H9 (cell line): ENCODE data around the gene HNF4A. TPM values are rescaled to one million over a fixed set of nuclear protein-coding genes. Genes with fewer than 3 reads are reported as not detected.
A peak's percentile ranks its signal among the peaks of the same experiment; 100 is the strongest.

ENCODE experiments used
- DNase-seq: peaks from one replicate; pipeline ENCODE4 v3.0.0-alpha.2; 2017
- H2AFZ ChIP-seq: one replicate; pipeline ENCODE4 v1.6.1; 2013; ENCODE audit warnings: mild to moderate bottlenecking, low read length, control low read depth, moderate library complexity
- H2AK5ac ChIP-seq: 2 replicates; pipeline ENCODE4 v1.6.1; 2013; ENCODE audit warnings: low read length, control low read depth, mixed read lengths; ENCODE audit not compliant: insufficient read length
- H2BK120ac ChIP-seq: one replicate; pipeline ENCODE4 v1.6.1; 2013; ENCODE audit warnings: low read depth, mild to moderate bottlenecking, low read length, control low read depth, inconsistent platforms; ENCODE audit not compliant: poor library complexity, severe bottlenecking
- H2BK12ac ChIP-seq: 2 replicates; pipeline ENCODE4 v1.6.1; 2013; ENCODE audit warnings: low read length, control low read depth, mixed read lengths, low read depth; ENCODE audit not compliant: insufficient read length
- H2BK15ac ChIP-seq: 2 replicates; pipeline ENCODE4 v1.6.1; 2013; ENCODE audit warnings: low read depth, low read length, control low read depth
- H2BK20ac ChIP-seq: one replicate; pipeline ENCODE4 v1.6.1; 2013; ENCODE audit warnings: low read depth, mild to moderate bottlenecking, low read length, control low read depth, inconsistent platforms; ENCODE audit not compliant: poor library complexity, severe bottlenecking
- H2BK5ac ChIP-seq: 2 replicates; pipeline ENCODE4 v1.6.1; 2013; ENCODE audit warnings: low read length, control low read depth, mixed read lengths; ENCODE audit not compliant: insufficient read length
- H3K14ac ChIP-seq: 2 replicates; pipeline ENCODE4 v1.6.1; 2013; ENCODE audit warnings: low read length, control low read depth; ENCODE audit not compliant: insufficient read depth
- H3K18ac ChIP-seq: 2 replicates; pipeline ENCODE4 v1.6.1; 2013; ENCODE audit warnings: low read depth, mild to moderate bottlenecking, mixed read lengths, low read length, control low read depth; ENCODE audit not compliant: insufficient read length
- H3K23ac ChIP-seq: 2 replicates; pipeline ENCODE4 v1.6.1; 2013; ENCODE audit warnings: low read length, control low read depth, mixed read lengths, low read depth; ENCODE audit not compliant: insufficient read length
- H3K23me2 ChIP-seq: 2 replicates; pipeline ENCODE4 v1.6.1; 2013; ENCODE audit warnings: low read depth, mild to moderate bottlenecking, mixed read lengths, low read length, control low read depth; ENCODE audit not compliant: insufficient read length, poor library complexity, severe bottlenecking
- H3K27ac ChIP-seq: 2 replicates; pipeline ENCODE4 v1.5.1; 2013; ENCODE audit warnings: low read length, control low read depth, mixed read lengths, low read depth; ENCODE audit not compliant: insufficient read length
- H3K27me3 ChIP-seq: 2 replicates; pipeline ENCODE4 v1.6.1; 2013; ENCODE audit warnings: low read length, control low read depth, inconsistent platforms; ENCODE audit not compliant: insufficient read depth
- H3K4ac ChIP-seq: 2 replicates; pipeline ENCODE4 v1.6.1; 2013; ENCODE audit warnings: low read depth, mild to moderate bottlenecking, control low read depth, inconsistent platforms, low read length, moderate library complexity
- H3K4me1 ChIP-seq: 2 replicates; pipeline ENCODE4 v1.6.1; 2013; ENCODE audit warnings: low read length, control low read depth, inconsistent platforms; ENCODE audit not compliant: insufficient read depth
- H3K4me2 ChIP-seq: 2 replicates; pipeline ENCODE4 v1.6.1; 2013; ENCODE audit warnings: low read length, control low read depth, mixed read lengths; ENCODE audit not compliant: insufficient read length, insufficient read depth
- H3K56ac ChIP-seq: 2 replicates; pipeline ENCODE4 v1.6.1; 2013; ENCODE audit warnings: low read depth, mild to moderate bottlenecking, mixed read lengths, low read length, control low read depth; ENCODE audit not compliant: insufficient read length
- H3K79me1 ChIP-seq: 2 replicates; pipeline ENCODE4 v1.6.1; 2013; ENCODE audit warnings: low read depth, mild to moderate bottlenecking, moderate library complexity, low read length, control low read depth, inconsistent platforms; ENCODE audit not compliant: insufficient read depth, poor library complexity, severe bottlenecking
- H3K79me2 ChIP-seq: 2 replicates; pipeline ENCODE4 v1.6.1; 2013; ENCODE audit warnings: low read length, control low read depth, inconsistent platforms; ENCODE audit not compliant: insufficient read depth
- H3K9ac ChIP-seq: 2 replicates; pipeline ENCODE4 v1.6.1; 2013; ENCODE audit warnings: low read length, control low read depth, mixed read lengths; ENCODE audit not compliant: insufficient read length; ENCODE audit errors: extremely low read depth
- H3K9me3 ChIP-seq: one replicate; pipeline ENCODE4 v1.6.1; 2013; ENCODE audit warnings: low read depth, low read length, inconsistent platforms; ENCODE audit not compliant: control insufficient read depth
- H3T11ph ChIP-seq: one replicate; pipeline ENCODE4 v1.6.1; 2013; ENCODE audit warnings: mild to moderate bottlenecking, low read length, control low read depth, inconsistent platforms
- H4K20me1 ChIP-seq: one replicate; pipeline ENCODE4 v1.6.1; 2013; ENCODE audit not compliant: control insufficient read depth, insufficient read length, insufficient read depth
- H4K5ac ChIP-seq: 2 replicates; pipeline ENCODE4 v1.6.1; 2013; ENCODE audit warnings: low read depth, mild to moderate bottlenecking, mixed read lengths, low read length, control low read depth; ENCODE audit not compliant: insufficient read length
- H4K8ac ChIP-seq: replicated peaks from 2 replicates; pipeline ENCODE4 v1.6.1; 2013; ENCODE audit warnings: low read length, control low read depth, mixed read lengths, low read depth; ENCODE audit not compliant: insufficient read length
- H4K91ac ChIP-seq: 2 replicates; pipeline ENCODE4 v1.6.1; 2013; ENCODE audit warnings: low read depth, mild to moderate bottlenecking, moderate library complexity, mixed read lengths, low read length, control low read depth; ENCODE audit not compliant: insufficient read length
- H3K27ac Mint-ChIP-seq, 3 experiments: 2 replicates in 2 of 3; 3 replicates in 1 of 3; pipeline ENCODE4 v1.8.0; 2020 to 2021; ENCODE audit warnings: mixed read lengths in 3 of 3, mild to moderate bottlenecking in 1 of 3, moderate library complexity in 1 of 3
- H3K27me3 Mint-ChIP-seq: 2 replicates; pipeline ENCODE4 v1.8.0; 2021; ENCODE audit warnings: low read depth, mild to moderate bottlenecking, moderate library complexity, mixed read lengths
- H3K36me3 Mint-ChIP-seq, 3 experiments: 2 replicates in 2 of 3; 3 replicates in 1 of 3; pipeline ENCODE4 v1.8.0; 2020 to 2021; ENCODE audit warnings: low read depth in 3 of 3, mixed read lengths in 3 of 3; ENCODE audit not compliant: insufficient read depth in 1 of 3
- H3K4me1 Mint-ChIP-seq, 2 experiments: 2 replicates each; pipeline ENCODE4 v1.8.0; 2020; ENCODE audit warnings: mixed read lengths in 2 of 2
- H3K4me3 Mint-ChIP-seq, 2 experiments: 2 replicates in 1 of 2; 3 replicates in 1 of 2; pipeline ENCODE4 v1.8.0; 2020 to 2021; ENCODE audit warnings: mild to moderate bottlenecking in 2 of 2, mixed read lengths in 2 of 2, moderate library complexity in 1 of 2
- H3K9me3 Mint-ChIP-seq, 2 experiments: 2 replicates in 1 of 2; 3 replicates in 1 of 2; pipeline ENCODE4 v1.8.0; 2020; ENCODE audit warnings: mild to moderate bottlenecking in 2 of 2, mixed read lengths in 2 of 2, moderate library complexity in 1 of 2
- CTCF ChIP-seq: fragments of 200-600 bp; sonication (generic); conservative IDR thresholded peaks from 3 replicates; pipeline ENCODE4 v1.8.0; 2021; ENCODE audit warnings: antibody characterized with exemption, mild to moderate bottlenecking
- WGBS: extraction: QIAGEN DNeasy Blood & Tissue Kit; methylation state at CpG from one replicate; pipeline ENCODE4 v1.1.7; 2013; ENCODE audit warnings: missing lambda C conversion rate, low lambda C conversion rate, mixed read lengths; ENCODE audit not compliant: insufficient read length; ENCODE audit errors: extremely low coverage; 5-methylcytosine and 5-hydroxymethylcytosine counted together
- total RNA-seq: library from RNA; stranded (reverse); gene quantifications from 2 replicates; pipeline ENCODE4 v1.2.1, GENCODE V29; 2021

HNF4A gene
- total RNA-seq, 1 experiment from 2014 or later: not detected

GRCh38 chr20:44356353-44356723 lies 839 bp downstream of the HNF4A start:
- Histone ChIP-seq H3K27ac (no peak overlapping the region), H2BK15ac (no peak overlapping the region), H4K5ac (no peak overlapping the region), H3K4me1 (no peaks in the 10 kb centered on the region), H3K27me3 (no peaks in the 10 kb centered on the region), H4K91ac (no peak overlapping the region), H2BK12ac (no peak overlapping the region), H2AK5ac (no peak overlapping the region), H3K23ac (no peak overlapping the region), H3K9me3 (no peaks in the 10 kb centered on the region), H2BK20ac (no peak overlapping the region), H2BK120ac (no peak overlapping the region), H3K18ac (no peak overlapping the region), H3K4me2 (no peak overlapping the region), H3K14ac (no peak overlapping the region), H3T11ph (no peak overlapping the region), H2AFZ (no peak overlapping the region), H3K79me1 (no peaks in the 10 kb centered on the region), H4K8ac (no peak overlapping the region), H3K9ac (peak overlapping the region; percentile 25), H2BK5ac (no peak overlapping the region), H4K20me1 (no peaks in the 10 kb centered on the region), H3K23me2 (no peaks in the 10 kb centered on the region), H3K4ac (no peak overlapping the region), H3K79me2 (no peaks in the 10 kb centered on the region), H3K56ac (no peak overlapping the region)
- DNase-seq: no peak
- no CpG with 5 or more reads among the region's 14 CpGs for whole genome bisulfite sequencing
- Mint-ChIP-seq H3K9me3 (no peaks in the 10 kb centered on the region; a peak in 1 of 5 replicates), H3K4me1 (peaks cover 6 to 15% of the 10 kb centered on the region in 2 experiments; a peak in 3 of 4 replicates), H3K36me3 (no peaks in the 10 kb centered on the region), H3K4me3 (no peak overlapping the region), H3K27me3 (peaks cover 2% of the 10 kb centered on the region), H3K27ac (no peak overlapping the region)
- TF ChIP-seq CTCF: no peak
